ENCODE measurements around the gene PPP1R9B. TPM values are rescaled to one million over a fixed set of nuclear protein-coding genes. Genes with fewer than 3 reads are reported as not detected.
A peak's percentile ranks its signal among the peaks of the same experiment; 100 is the strongest.

Gene PPP1R9B
- total RNA-seq, 1 donor from 2014 or later, result 63.5 TPM

DNA sequence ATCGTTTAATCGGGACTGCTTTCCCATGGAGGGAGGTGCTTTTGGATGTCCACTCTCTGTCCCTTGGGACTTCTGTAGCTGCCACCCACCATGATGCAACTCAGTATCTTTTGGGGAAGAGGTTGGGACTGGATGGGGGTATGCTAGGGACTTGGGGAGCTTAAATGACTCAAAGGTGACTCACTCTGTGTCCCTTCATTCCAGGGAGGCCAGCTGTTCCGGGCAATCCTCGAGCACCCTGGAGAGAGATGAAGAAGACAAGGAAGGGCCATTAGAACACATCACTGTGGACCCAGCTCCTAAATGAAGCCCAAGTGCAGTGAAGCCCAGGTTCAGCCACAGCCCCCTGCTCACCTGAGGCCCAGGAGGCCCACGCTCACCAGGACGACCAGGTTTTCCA lies 46.3 kb upstream of the PPP1R9B start:
- intact Hi-C loops (cut with DNase I), result loop anchor here (5.0 kb wide), 1 partner anchor 50 kb away; no protein-coding TSS in a partner anchor
- Histone ChIP-seq H3K36me3 (peaks cover 74 to 78% of the 10 kb centered on the region in 2 donors), H3K9me3 (no peaks in the 10 kb centered on the region), H3K27me3 (no peaks in the 10 kb centered on the region), H3K27ac (peak overlapping the region; percentile 97 to 99), H3K4me3 (no peak overlapping the region), H3K4me1 (peaks cover 13 to 52% of the 10 kb centered on the region in 2 donors)
- TF ChIP-seq, protein P1, sequence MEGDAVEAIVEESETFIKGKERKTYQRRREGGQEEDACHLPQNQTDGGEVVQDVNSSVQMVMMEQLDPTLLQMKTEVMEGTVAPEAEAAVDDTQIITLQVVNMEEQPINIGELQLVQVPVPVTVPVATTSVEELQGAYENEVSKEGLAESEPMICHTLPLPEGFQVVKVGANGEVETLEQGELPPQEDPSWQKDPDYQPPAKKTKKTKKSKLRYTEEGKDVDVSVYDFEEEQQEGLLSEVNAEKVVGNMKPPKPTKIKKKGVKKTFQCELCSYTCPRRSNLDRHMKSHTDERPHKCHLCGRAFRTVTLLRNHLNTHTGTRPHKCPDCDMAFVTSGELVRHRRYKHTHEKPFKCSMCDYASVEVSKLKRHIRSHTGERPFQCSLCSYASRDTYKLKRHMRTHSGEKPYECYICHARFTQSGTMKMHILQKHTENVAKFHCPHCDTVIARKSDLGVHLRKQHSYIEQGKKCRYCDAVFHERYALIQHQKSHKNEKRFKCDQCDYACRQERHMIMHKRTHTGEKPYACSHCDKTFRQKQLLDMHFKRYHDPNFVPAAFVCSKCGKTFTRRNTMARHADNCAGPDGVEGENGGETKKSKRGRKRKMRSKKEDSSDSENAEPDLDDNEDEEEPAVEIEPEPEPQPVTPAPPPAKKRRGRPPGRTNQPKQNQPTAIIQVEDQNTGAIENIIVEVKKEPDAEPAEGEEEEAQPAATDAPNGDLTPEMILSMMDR (IDR thresholded peaks at IDR 0.05), result no peak
- no peak for DNase-seq (ENCODE audit: low spot score in 2 of 2)

DNA sequence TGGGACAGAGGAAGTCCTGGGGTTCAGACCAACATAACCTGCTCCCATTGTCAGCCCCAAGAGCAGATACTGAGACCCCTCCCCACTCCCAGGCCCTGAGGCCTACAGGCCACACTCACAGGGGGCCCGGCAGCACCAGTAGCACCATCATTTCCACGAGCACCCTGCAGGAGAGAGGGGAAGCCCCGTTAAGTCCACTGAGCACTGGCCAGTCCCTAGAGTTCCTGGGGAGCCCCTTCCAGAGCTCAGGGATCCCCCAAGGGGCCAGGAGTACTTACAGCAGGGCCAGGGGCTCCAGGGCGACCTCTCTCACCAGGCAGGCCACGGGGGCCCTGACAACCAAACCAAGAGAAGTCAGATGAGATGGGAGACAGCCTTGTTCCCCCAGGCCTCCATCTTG lies 45.6 kb upstream of the PPP1R9B start:
- Histone ChIP-seq H3K36me3 (peaks cover 81 to 86% of the 10 kb centered on the region in 2 donors), H3K4me3 (no peak overlapping the region), H3K9me3 (no peaks in the 10 kb centered on the region), H3K27ac (peak overlapping the region; percentile 97 to 99), H3K27me3 (no peaks in the 10 kb centered on the region), H3K4me1 (peaks cover 13 to 50% of the 10 kb centered on the region in 2 donors)
- no peak for DNase-seq (ENCODE audit: low spot score in 2 of 2)
- TF ChIP-seq, protein P1 (IDR thresholded peaks at IDR 0.05), result no peak
- intact Hi-C loops (cut with DNase I), result loop anchor here (5.0 kb wide), 1 partner anchor 49 kb away; no protein-coding TSS in a partner anchor

DNA sequence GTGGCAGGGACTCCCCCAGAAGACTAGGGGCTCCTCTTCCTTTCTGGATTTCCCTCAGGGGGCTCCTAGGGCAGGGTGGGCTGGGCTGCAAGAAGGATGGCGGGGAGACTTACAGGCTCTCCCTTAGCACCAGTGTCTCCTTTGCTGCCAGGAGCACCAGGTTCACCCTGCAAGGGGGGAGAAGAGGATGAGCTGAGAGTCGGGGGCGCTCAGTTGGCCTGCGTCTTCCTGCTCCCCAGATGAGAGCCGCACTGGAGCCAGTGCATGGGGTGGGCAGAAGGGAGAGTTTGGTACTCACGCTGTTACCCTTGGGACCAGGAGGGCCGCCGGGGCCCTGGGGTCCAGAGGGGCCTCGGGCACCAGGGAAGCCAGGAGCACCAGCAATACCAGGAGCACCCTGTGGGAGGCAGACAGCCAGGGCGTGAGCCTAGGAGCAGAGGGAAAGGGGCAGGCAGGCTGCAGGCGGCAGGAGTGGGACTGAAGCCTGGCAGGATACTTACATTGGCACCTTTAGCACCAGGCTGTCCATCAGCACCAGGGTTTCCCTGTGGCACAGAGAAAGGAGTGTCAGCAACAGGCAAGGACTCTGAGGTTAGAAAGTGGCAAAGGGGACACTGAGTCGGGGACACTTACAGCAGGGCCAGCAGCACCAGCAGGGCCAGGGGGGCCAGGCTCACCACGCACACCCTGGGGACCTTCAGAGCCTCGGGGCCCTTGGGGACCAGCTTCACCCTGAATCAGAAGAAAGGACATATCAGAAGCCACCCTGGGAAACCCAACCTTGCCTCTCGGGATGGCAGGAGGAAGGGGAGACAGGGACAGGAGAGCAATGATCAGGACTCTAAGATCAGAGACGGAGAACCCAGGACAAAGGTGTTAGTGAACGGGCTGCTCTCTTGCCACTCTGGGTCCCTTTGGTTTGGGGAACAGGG lies 44.7 kb upstream of the PPP1R9B start:
- peak overlapping the region; percentile 97 to 99 for H3K27ac ChIP-seq
- H3K9me3 ChIP-seq, result no peaks in the 10 kb centered on the region
- no peak for DNase-seq (ENCODE audit: low spot score in 2 of 2)
- TF ChIP-seq, protein P1 (IDR thresholded peaks at IDR 0.05), result peak in 1 of 3 experiments; percentile 31
- peaks cover 88 to 94% of the 10 kb centered on the region in 2 donors for H3K36me3 ChIP-seq
- peaks cover 13 to 50% of the 10 kb centered on the region in 2 donors for H3K4me1 ChIP-seq
- intact Hi-C loops (cut with DNase I), result loop anchor here (2.0 to 5.0 kb wide), 2 partner anchors 14 to 48 kb away; no protein-coding TSS in a partner anchor
- H3K4me3 ChIP-seq, result no peak overlapping the region
- no peaks in the 10 kb centered on the region for H3K27me3 ChIP-seq

DNA sequence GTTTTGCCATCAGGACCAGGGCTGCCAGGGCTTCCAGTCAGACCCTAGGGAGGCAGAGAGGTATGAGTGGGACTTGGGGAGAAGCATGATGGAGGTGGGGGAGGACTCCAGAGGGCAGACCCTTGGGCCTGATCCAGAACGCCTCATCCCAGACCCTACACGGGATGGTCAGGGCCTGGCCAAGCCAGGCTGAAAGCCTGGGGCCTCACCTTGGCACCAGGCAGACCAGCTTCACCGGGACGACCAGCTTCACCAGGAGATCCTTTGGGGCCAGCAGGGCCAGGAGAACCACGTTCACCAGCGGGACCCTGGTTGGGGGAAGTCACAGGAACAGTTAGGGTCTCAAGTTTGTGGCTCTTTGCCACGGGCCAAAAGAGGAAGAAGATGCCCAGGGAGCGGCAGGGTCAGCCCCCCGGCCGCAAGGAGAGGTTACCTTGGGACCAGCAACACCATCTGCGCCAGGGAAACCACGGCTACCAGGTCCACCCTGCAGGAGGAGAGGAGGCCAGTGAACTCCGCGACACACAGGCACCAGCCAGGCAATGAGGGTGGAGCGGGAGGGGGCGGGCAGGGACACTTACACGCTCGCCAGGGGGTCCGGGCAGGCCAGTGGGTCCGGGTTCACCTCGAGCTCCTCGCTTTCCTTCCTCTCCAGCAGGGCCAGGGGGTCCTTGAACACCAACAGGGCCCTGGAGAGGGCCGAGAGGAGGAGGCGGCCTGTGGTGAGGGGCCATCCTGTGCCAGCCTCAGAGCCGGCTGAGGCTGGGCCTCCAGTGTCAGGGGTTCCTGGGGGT lies 43.9 kb upstream of the PPP1R9B start:
- DNase-seq (ENCODE audit: low spot score in 2 of 2), result no peak
- Histone ChIP-seq H3K27ac (peak overlapping the region; percentile 97 to 99), H3K4me1 (peaks cover 10 to 47% of the 10 kb centered on the region in 2 donors), H3K4me3 (no peak overlapping the region), H3K9me3 (no peaks in the 10 kb centered on the region), H3K36me3 (peaks cover 95 to 100% of the 10 kb centered on the region in 2 donors), H3K27me3 (no peaks in the 10 kb centered on the region)
- intact Hi-C loops (cut with DNase I), result loop anchor here (2.0 kb wide), 1 partner anchor 14 kb away; no protein-coding TSS in a partner anchor
- TF ChIP-seq, protein P1 (IDR thresholded peaks at IDR 0.05), result no peak

DNA sequence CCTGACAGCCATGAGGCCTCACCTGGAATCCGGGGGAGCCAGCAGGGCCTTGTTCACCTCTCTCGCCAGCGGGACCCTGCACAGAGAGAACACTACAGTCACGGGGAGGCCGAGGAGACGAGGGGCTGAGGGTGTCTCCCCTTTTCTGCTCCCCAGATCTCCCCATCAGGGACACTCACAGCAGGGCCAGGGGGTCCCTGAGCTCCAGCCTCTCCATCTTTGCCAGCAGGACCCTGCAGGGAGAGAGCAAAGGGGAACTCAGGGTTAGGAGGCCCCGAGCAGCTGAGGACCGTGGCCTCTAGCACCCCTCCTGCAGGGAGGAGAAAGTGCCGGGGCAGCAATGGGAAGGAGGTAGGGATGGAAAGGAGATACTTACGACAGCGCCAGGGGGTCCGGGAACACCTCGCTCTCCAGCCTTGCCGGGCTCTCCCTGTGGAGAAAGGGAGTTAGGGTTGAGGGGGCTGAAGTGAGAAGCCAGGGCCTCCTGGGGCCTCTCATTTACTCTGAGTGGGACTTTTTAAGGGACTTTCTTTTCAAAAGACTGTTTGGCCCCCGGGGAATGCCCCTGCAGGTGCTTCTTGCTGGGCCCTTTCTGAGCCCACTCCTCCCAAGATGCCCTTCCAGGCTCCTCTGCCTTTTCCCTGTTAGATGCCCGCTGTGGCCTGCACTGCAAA lies 42.3 kb upstream of the PPP1R9B start:
- Histone ChIP-seq H3K27ac (peak overlapping the region; percentile 97 to 99), H3K27me3 (no peaks in the 10 kb centered on the region), H3K4me3 (no peak overlapping the region), H3K9me3 (no peaks in the 10 kb centered on the region), H3K4me1 (peaks cover 8 to 34% of the 10 kb centered on the region in 2 donors), H3K36me3 (peaks cover 95 to 100% of the 10 kb centered on the region in 2 donors)
- intact Hi-C loops (cut with DNase I), result no loop called here
- DNase-seq (ENCODE audit: low spot score in 2 of 2), result no peak
- TF ChIP-seq, protein P1 (IDR thresholded peaks at IDR 0.05), result no peak
